HCT116 (cell line): Measurements from ENCODE around the gene GNL3L.
"Not testable (repeated sequence)": the region's sequence is repeated elsewhere in the genome, so short reads cannot be mapped to it uniquely, and the experiment has no call there.

Experiments
- CBX3 ChIP-seq: IDR thresholded peaks from 2 replicates; pipeline ENCODE4 v1.6.1; 2012; ENCODE audit warnings: low read depth
- CEBPB ChIP-seq: IDR thresholded peaks from 2 replicates; pipeline ENCODE4 v1.6.1; 2012; ENCODE audit warnings: low read depth
- EZH2 ChIP-seq: fragments of 200-600 bp; sonication (generic); IDR thresholded peaks from 2 replicates; pipeline ENCODE4 v1.6.1; 2017; ENCODE audit warnings: antibody characterized with exemption, mixed run types
- EZH2phosphoT487 ChIP-seq: fragments of 200-600 bp; IDR thresholded peaks from 2 replicates; pipeline ENCODE4 v1.6.1; 2018; ENCODE audit warnings: antibody characterized with exemption, borderline replicate concordance
- JUND ChIP-seq: IDR thresholded peaks from 2 replicates; pipeline ENCODE4 v1.6.1; 2012
- POLR2AphosphoS5 ChIP-seq: IDR thresholded peaks from 2 replicates; pipeline ENCODE4 v1.6.1; 2011; ENCODE audit warnings: mild to moderate bottlenecking, low read depth, low read length, moderate library complexity
- RAD21 ChIP-seq: IDR thresholded peaks from 2 replicates; pipeline ENCODE4 v1.6.1; 2012; ENCODE audit warnings: low read depth, mild to moderate bottlenecking
- SP1 ChIP-seq: IDR thresholded peaks from 2 replicates; pipeline ENCODE4 v1.6.1; 2012; ENCODE audit warnings: low read depth
- SRF ChIP-seq: IDR thresholded peaks from 2 replicates; pipeline ENCODE4 v1.6.1; 2012; ENCODE audit warnings: low read depth
- YY1 ChIP-seq: IDR thresholded peaks from 2 replicates; pipeline ENCODE4 v1.6.1; 2011; ENCODE audit warnings: low read length, low read depth, moderate library complexity, mild to moderate bottlenecking; ENCODE audit not compliant: insufficient replicate concordance; ENCODE audit errors: extremely low read depth
- ZFX ChIP-seq: fragments of 450-650 bp; IDR thresholded peaks from 2 replicates; pipeline ENCODE4 v1.6.1; 2017
- TF ChIP-seq, protein P1 (sequence below), 3 experiments: fragments of 200-600 bp in 1 of 3; sonication (generic) in 1 of 3; IDR thresholded peaks in 2 of 3; conservative IDR thresholded peaks in 1 of 3; 2 replicates each; pipeline ENCODE4 v1.5.1; 2012 to 2017; ENCODE audit warnings: low read depth in 2 of 3, low read length in 2 of 3, antibody characterized with exemption in 1 of 3, borderline replicate concordance in 1 of 3, control low read depth in 1 of 3, mild to moderate bottlenecking in 1 of 3, mixed read lengths in 1 of 3, mixed run types in 1 of 3, moderate library complexity in 1 of 3; ENCODE audit not compliant: insufficient read depth in 1 of 3
- TF ChIP-seq, protein P2 (sequence below): IDR thresholded peaks from 2 replicates; pipeline ENCODE4 v1.6.1; 2012
- TF ChIP-seq, protein P3 (sequence below): IDR thresholded peaks from 2 replicates; pipeline ENCODE4 v1.6.1; 2011; ENCODE audit warnings: mild to moderate bottlenecking, low read length, moderate library complexity; ENCODE audit not compliant: insufficient replicate concordance; ENCODE audit errors: extremely low read depth

DNA sequence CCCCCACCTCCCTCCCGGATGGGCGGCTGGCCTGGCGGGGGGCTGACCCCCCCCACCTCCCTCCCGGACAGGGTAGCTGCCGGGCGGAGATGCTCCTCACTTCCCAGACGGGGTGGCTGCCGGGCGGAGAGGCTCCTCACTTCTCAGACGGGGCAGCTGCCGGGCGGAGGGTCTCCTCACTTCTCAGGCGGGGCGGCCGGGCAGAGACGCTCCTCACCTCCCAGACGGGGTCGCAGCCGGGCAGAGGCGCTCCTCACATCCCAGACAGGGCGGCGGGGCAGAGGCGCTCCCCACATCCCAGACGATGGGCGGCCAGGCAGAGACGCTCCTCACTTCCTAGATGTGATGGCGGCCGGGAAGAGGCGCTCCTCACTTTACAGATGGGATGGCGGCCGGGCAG, 42.6 kb downstream of the GNL3L start:
- TF ChIP-seq, protein P1, sequence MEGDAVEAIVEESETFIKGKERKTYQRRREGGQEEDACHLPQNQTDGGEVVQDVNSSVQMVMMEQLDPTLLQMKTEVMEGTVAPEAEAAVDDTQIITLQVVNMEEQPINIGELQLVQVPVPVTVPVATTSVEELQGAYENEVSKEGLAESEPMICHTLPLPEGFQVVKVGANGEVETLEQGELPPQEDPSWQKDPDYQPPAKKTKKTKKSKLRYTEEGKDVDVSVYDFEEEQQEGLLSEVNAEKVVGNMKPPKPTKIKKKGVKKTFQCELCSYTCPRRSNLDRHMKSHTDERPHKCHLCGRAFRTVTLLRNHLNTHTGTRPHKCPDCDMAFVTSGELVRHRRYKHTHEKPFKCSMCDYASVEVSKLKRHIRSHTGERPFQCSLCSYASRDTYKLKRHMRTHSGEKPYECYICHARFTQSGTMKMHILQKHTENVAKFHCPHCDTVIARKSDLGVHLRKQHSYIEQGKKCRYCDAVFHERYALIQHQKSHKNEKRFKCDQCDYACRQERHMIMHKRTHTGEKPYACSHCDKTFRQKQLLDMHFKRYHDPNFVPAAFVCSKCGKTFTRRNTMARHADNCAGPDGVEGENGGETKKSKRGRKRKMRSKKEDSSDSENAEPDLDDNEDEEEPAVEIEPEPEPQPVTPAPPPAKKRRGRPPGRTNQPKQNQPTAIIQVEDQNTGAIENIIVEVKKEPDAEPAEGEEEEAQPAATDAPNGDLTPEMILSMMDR (IDR thresholded peaks at IDR 0.05 in 2 of 3, conservative IDR thresholded peaks at IDR 0.05 in 1 of 3; ENCODE audit: borderline replicate concordance in 1 of 3, insufficient read depth in 1 of 3, low read depth in 2 of 3, low read length in 2 of 3), result not testable (repeated sequence)
- TF ChIP-seq ZFX, JUND, POLR2AphosphoS5, SP1, SRF, RAD21, YY1, CEBPB, EZH2phosphoT487, CBX3, EZH2: not testable (repeated sequence)
- TF ChIP-seq, protein P2, sequence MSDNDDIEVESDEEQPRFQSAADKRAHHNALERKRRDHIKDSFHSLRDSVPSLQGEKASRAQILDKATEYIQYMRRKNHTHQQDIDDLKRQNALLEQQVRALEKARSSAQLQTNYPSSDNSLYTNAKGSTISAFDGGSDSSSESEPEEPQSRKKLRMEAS, result not testable (repeated sequence)
- TF ChIP-seq, protein P3, sequence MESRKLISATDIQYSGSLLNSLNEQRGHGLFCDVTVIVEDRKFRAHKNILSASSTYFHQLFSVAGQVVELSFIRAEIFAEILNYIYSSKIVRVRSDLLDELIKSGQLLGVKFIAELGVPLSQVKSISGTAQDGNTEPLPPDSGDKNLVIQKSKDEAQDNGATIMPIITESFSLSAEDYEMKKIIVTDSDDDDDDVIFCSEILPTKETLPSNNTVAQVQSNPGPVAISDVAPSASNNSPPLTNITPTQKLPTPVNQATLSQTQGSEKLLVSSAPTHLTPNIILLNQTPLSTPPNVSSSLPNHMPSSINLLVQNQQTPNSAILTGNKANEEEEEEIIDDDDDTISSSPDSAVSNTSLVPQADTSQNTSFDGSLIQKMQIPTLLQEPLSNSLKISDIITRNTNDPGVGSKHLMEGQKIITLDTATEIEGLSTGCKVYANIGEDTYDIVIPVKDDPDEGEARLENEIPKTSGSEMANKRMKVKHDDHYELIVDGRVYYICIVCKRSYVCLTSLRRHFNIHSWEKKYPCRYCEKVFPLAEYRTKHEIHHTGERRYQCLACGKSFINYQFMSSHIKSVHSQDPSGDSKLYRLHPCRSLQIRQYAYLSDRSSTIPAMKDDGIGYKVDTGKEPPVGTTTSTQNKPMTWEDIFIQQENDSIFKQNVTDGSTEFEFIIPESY, result not testable (repeated sequence)
